ENCODE results near the gene RAB3A.

Gene RAB3A

DNA sequence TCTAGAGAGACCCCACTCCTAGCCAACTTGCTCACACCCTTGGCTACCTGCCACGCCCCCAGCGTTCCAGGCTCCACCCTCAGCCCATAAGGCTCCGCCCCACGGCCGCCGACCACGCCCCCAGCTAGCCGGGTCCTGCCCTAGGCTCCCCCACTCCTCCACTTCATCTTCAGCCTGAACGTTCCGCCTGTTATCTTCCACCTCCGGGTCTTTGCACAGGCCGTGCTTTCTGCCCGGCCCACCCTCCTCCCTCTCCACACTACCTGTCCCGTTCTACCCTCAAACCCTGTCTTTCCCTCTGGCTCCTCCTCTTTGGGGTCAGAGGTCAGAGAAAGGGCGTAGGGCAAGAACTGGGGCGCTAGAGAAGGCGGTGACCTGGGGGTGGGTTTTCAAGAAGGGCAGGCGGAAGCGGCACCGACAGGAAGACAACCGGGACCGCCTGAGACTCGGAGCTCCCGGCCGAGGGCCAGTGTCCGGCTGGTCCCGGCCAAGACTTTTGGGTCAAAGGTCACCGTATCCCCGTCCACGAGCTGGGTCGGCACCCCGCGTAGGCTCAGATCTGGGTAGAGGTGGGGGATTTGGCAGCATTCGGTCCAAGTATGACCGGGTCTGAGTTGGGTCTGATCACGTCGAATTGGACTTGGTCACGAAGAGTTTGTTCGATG, 20.1 kb upstream of the RAB3A start:
- Histone ChIP-seq H3K27me3 (ENCODE audit: low read length) (no peaks in the 10 kb centered on the region), H4K20me1 (ENCODE audit: low read depth, low read length) (no peaks in the 10 kb centered on the region), H3K79me2 (ENCODE audit: insufficient read depth, low read length) (no peaks in the 10 kb centered on the region), H3F3A (ENCODE audit: insufficient read depth) (0 out of 2 replicates have a peak, but pooled peaks cover 6% of the 10 kb centered on the region), H3K9me3 (ENCODE audit: insufficient read depth, low read length) (no peaks in the 10 kb centered on the region), H3K9ac (ENCODE audit: low read length) (peak overlapping the region; percentile 59), H3K4me2 (ENCODE audit: low read depth, low read length, poor library complexity, severe bottlenecking) (peak overlapping the region; percentile 74), H2AFZ (ENCODE audit: low read depth, low read length, severe bottlenecking) (peak overlapping the region; percentile 85), H3K36me3 (ENCODE audit: low read length) (no peaks in the 10 kb centered on the region), H3K4me3 (ENCODE audit: insufficient read depth, low read length, poor library complexity, severe bottlenecking) (peak overlapping the region; percentile 61), H3K27ac (ENCODE audit: low read depth, low read length) (no peak overlapping the region), H3K9me2 (replicated peaks; ENCODE audit: insufficient read depth, low read length) (no peaks in the 10 kb centered on the region)
- TF ChIP-seq EZH2phosphoT487 (conservative IDR thresholded peaks at IDR 0.05; ENCODE audit: low read length) = no peak
- TF ChIP-seq, protein P1, sequence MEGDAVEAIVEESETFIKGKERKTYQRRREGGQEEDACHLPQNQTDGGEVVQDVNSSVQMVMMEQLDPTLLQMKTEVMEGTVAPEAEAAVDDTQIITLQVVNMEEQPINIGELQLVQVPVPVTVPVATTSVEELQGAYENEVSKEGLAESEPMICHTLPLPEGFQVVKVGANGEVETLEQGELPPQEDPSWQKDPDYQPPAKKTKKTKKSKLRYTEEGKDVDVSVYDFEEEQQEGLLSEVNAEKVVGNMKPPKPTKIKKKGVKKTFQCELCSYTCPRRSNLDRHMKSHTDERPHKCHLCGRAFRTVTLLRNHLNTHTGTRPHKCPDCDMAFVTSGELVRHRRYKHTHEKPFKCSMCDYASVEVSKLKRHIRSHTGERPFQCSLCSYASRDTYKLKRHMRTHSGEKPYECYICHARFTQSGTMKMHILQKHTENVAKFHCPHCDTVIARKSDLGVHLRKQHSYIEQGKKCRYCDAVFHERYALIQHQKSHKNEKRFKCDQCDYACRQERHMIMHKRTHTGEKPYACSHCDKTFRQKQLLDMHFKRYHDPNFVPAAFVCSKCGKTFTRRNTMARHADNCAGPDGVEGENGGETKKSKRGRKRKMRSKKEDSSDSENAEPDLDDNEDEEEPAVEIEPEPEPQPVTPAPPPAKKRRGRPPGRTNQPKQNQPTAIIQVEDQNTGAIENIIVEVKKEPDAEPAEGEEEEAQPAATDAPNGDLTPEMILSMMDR (IDR thresholded peaks at IDR 0.05; ENCODE audit: insufficient read depth, low read length, poor library complexity, severe bottlenecking) = no peak

DNA sequence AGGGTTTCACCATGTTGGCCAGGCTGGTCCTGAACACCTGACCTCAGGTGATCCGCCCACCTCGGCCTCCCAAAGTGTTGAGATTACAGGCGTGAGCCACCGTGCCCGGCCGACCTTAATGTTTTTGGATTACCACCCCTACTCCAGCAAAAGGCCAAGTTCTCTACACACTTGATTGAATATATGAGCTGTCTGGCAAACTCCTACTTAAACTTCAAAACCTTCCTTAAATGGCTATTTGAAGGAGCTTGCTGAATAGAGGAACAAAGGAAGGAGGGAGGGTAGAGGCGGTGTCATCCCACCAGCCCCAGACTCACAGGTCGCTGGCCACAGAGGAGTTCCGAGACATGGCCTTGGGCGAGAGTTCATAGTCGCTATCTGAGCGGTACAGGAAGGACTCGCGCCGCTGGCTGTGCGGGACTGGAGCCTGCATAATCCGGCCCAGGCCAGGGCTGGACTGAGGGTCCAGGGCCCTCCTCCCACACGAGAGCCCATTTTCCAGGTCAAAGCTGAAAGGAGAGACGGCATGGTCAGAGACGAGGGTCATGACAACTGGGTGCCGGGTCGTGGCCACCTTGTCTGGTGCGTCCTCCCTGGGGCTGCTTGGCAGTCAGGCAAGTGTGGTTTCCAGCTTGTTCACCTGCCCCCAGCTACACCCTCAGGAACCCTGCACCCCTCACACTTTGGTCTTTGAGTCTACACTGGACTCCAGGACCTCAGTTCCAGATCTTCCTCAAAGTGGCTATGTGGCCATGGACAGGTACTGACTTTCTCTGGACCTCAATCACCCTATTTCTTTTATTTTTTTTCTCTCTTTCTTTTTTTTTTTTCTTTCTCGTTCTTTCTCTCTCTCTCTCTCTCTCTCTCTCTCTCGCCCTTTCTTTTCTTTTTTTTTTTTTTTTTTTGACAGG, 18.2 kb upstream of the RAB3A start:
- Histone ChIP-seq H3K79me2 (ENCODE audit: insufficient read depth, low read length) (no peaks in the 10 kb centered on the region), H2AFZ (ENCODE audit: low read depth, low read length, severe bottlenecking) (no peak overlapping the region), H3K27me3 (ENCODE audit: low read length) (no peaks in the 10 kb centered on the region), H3K36me3 (ENCODE audit: low read length) (no peaks in the 10 kb centered on the region), H3F3A (ENCODE audit: insufficient read depth) (0 out of 2 replicates have a peak, but pooled peaks cover 6% of the 10 kb centered on the region), H3K9me3 (ENCODE audit: insufficient read depth, low read length) (no peaks in the 10 kb centered on the region), H4K20me1 (ENCODE audit: low read depth, low read length) (no peaks in the 10 kb centered on the region), H3K4me2 (ENCODE audit: low read depth, low read length, poor library complexity, severe bottlenecking) (no peak overlapping the region), H3K27ac (ENCODE audit: low read depth, low read length) (no peak overlapping the region), H3K4me3 (ENCODE audit: insufficient read depth, low read length, poor library complexity, severe bottlenecking) (no peak overlapping the region), H3K9me2 (replicated peaks; ENCODE audit: insufficient read depth, low read length) (no peaks in the 10 kb centered on the region), H3K9ac (ENCODE audit: low read length) (no peak overlapping the region)
- TF ChIP-seq, protein P1 (IDR thresholded peaks at IDR 0.05; ENCODE audit: insufficient read depth, low read length, poor library complexity, severe bottlenecking) = no peak
- TF ChIP-seq EZH2phosphoT487 (conservative IDR thresholded peaks at IDR 0.05; ENCODE audit: low read length) = no peak

DNA sequence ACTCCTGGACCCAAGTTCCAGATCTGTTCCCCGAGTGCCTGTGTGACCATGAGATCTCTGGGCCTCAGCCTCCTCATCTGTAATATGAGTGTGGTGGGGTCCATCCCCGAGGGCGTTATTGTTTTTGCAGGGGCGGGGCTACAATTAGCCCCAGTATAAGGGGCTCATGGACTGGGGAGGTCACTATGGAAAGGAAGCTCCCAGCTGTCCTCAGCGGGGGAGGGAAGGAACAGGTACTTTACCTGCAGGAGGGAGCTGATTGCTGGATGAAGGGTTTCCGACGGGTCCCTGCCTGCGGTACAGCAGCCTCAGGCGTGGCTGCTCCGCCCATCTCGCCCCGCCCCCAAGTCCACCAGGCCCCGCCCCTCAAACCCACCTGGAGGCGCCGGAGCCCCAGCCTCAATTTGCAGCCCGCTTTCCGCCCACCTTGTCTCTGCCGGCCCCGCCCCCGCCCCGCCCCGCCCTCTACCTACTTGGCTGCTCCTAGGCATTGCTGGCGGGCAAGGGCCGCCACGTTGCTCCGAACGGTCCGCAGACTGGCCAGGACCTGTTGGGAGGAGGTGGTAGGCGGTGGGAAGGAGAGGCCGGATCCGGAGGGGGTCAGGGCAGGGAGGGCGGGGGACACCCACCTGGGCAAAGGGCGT, 16.9 kb upstream of the RAB3A start:
- Histone ChIP-seq H4K20me1 (ENCODE audit: low read depth, low read length) (no peaks in the 10 kb centered on the region), H2AFZ (ENCODE audit: low read depth, low read length, severe bottlenecking) (no peak overlapping the region), H3K79me2 (ENCODE audit: insufficient read depth, low read length) (no peaks in the 10 kb centered on the region), H3K9me2 (replicated peaks; ENCODE audit: insufficient read depth, low read length) (no peaks in the 10 kb centered on the region), H3K9ac (ENCODE audit: low read length) (no peak overlapping the region), H3K36me3 (ENCODE audit: low read length) (no peaks in the 10 kb centered on the region), H3K27me3 (ENCODE audit: low read length) (no peaks in the 10 kb centered on the region), H3K4me3 (ENCODE audit: insufficient read depth, low read length, poor library complexity, severe bottlenecking) (no peak overlapping the region), H3K9me3 (ENCODE audit: insufficient read depth, low read length) (no peaks in the 10 kb centered on the region), H3F3A (ENCODE audit: insufficient read depth) (0 out of 2 replicates have a peak, but pooled peaks cover 6% of the 10 kb centered on the region), H3K27ac (ENCODE audit: low read depth, low read length) (no peak overlapping the region), H3K4me2 (ENCODE audit: low read depth, low read length, poor library complexity, severe bottlenecking) (no peak overlapping the region)
- TF ChIP-seq, protein P1 (IDR thresholded peaks at IDR 0.05; ENCODE audit: insufficient read depth, low read length, poor library complexity, severe bottlenecking) = no peak
- TF ChIP-seq EZH2phosphoT487 (conservative IDR thresholded peaks at IDR 0.05; ENCODE audit: low read length) = no peak
